ENCODE data around the gene PPP1R27. TPM values are rescaled to one million over a fixed set of nuclear protein-coding genes. Genes with fewer than 3 reads are reported as not detected.

PPP1R27 gene
- total and polyA plus RNA-seq, 7 experiments from 2014 or later: 0.13 TPM; not detected in 6

GRCh38 chr17:81811705-81812570 lies 22.9 kb downstream of the PPP1R27 start:
- H3K36me3 Mint-ChIP-seq: no peaks in the 10 kb centered on the region
- no peak for DNase-seq
- no peak for ATAC-seq
- Histone ChIP-seq H3K9me3 (ENCODE audit: control insufficient read depth in 2 of 3, low read length in 3 of 3) (no peaks in the 10 kb centered on the region), H3K36me3 (ENCODE audit: control insufficient read depth in 2 of 3, insufficient read depth in 3 of 3, low read length in 3 of 3) (no peaks in the 10 kb centered on the region), H3K4me1 (ENCODE audit: control insufficient read depth in 2 of 2, insufficient read depth in 2 of 2, low read length in 2 of 2) (no peaks in the 10 kb centered on the region), H3K4me3 (ENCODE audit: low read length) (no peak overlapping the region), H3K27me3 (ENCODE audit: control insufficient read depth in 2 of 2, insufficient read depth in 2 of 2, low read length in 2 of 2) (no peaks in the 10 kb centered on the region), H3K27ac (ENCODE audit: low read depth, low read length) (no peak overlapping the region)
- CTCF ChIA-PET: no interaction called here
- H3K4me3 Mint-ChIP-seq: no peak overlapping the region
- H3K9me3 Mint-ChIP-seq: no peaks in the 10 kb centered on the region
- POLR2A ChIA-PET: no interaction called here
- H3K4me1 Mint-ChIP-seq: peaks cover 0 to 4% (median 0%) of the 10 kb centered on the region in 7 donors
- peaks cover 7 to 26% (median 12%) of the 10 kb centered on the region in 5 donors for H3K27me3 Mint-ChIP-seq
- H3K27ac Mint-ChIP-seq: no peak overlapping the region
- intact Hi-C loops (cut with micrococcal nuclease): no loop called here

GRCh38 chr17:81810892-81811704 lies 23.8 kb downstream of the PPP1R27 start:
- Histone ChIP-seq H3K9me3 (ENCODE audit: control insufficient read depth in 2 of 3, low read length in 3 of 3) (no peaks in the 10 kb centered on the region), H3K4me1 (ENCODE audit: control insufficient read depth in 2 of 2, insufficient read depth in 2 of 2, low read length in 2 of 2) (no peaks in the 10 kb centered on the region), H3K27ac (ENCODE audit: low read depth, low read length) (no peak overlapping the region), H3K27me3 (ENCODE audit: control insufficient read depth in 2 of 2, insufficient read depth in 2 of 2, low read length in 2 of 2) (no peaks in the 10 kb centered on the region), H3K4me3 (ENCODE audit: low read length) (no peak overlapping the region), H3K36me3 (ENCODE audit: control insufficient read depth in 2 of 3, insufficient read depth in 3 of 3, low read length in 3 of 3) (no peaks in the 10 kb centered on the region)
- Mint-ChIP-seq H3K27me3 (peaks cover 7 to 29% (median 11%) of the 10 kb centered on the region in 5 donors), H3K27ac (no peak overlapping the region), H3K36me3 (no peaks in the 10 kb centered on the region), H3K4me3 (no peak overlapping the region), H3K4me1 (peaks cover 0 to 4% (median 0%) of the 10 kb centered on the region in 7 donors), H3K9me3 (no peaks in the 10 kb centered on the region)
- ATAC-seq (no peak), DNase-seq (no peak)
- POLR2A ChIA-PET: no interaction called here
- intact Hi-C loops (cut with micrococcal nuclease): no loop called here
- CTCF ChIA-PET: no interaction called here

GRCh38 chr17:81810476-81810875 lies 24.4 kb downstream of the PPP1R27 start:
- ChIA-PET CTCF (no interaction called here), POLR2A (interaction anchor here (0.5 kb wide), 1 partner anchor 592 kb away, joined by 3 read pairs; no protein-coding TSS in a partner anchor)
- Histone ChIP-seq H3K4me1 (ENCODE audit: control insufficient read depth in 2 of 2, insufficient read depth in 2 of 2, low read length in 2 of 2) (no peaks in the 10 kb centered on the region), H3K36me3 (ENCODE audit: control insufficient read depth in 2 of 3, insufficient read depth in 3 of 3, low read length in 3 of 3) (no peaks in the 10 kb centered on the region), H3K4me3 (ENCODE audit: low read length) (no peak overlapping the region), H3K9me3 (ENCODE audit: control insufficient read depth in 2 of 3, low read length in 3 of 3) (no peaks in the 10 kb centered on the region), H3K27me3 (ENCODE audit: control insufficient read depth in 2 of 2, insufficient read depth in 2 of 2, low read length in 2 of 2) (no peaks in the 10 kb centered on the region), H3K27ac (ENCODE audit: low read depth, low read length) (no peak overlapping the region)
- no peak overlapping the region for H3K4me3 Mint-ChIP-seq
- intact Hi-C loops (cut with micrococcal nuclease): no loop called here
- no peaks in the 10 kb centered on the region for H3K9me3 Mint-ChIP-seq
- H3K27me3 Mint-ChIP-seq: peaks cover 7 to 33% (median 11%) of the 10 kb centered on the region in 5 donors
- no peaks in the 10 kb centered on the region for H3K36me3 Mint-ChIP-seq
- ATAC-seq: no peak
- no peak for DNase-seq
- H3K27ac Mint-ChIP-seq: no peak overlapping the region
- H3K4me1 Mint-ChIP-seq: peaks cover 0 to 4% (median 0%) of the 10 kb centered on the region in 7 donors

- Histone ChIP-seq H3K4me1 (ENCODE audit: control insufficient read depth in 2 of 2, insufficient read depth in 2 of 2, low read length in 2 of 2) (no peaks in the 10 kb centered on the region), H3K36me3 (ENCODE audit: control insufficient read depth in 2 of 3, insufficient read depth in 3 of 3, low read length in 3 of 3) (no peaks in the 10 kb centered on the region), H3K4me3 (ENCODE audit: low read length) (no peak overlapping the region), H3K27ac (ENCODE audit: low read depth, low read length) (no peak overlapping the region), H3K9me3 (ENCODE audit: control insufficient read depth in 2 of 3, low read length in 3 of 3) (no peaks in the 10 kb centered on the region), H3K27me3 (ENCODE audit: control insufficient read depth in 2 of 2, insufficient read depth in 2 of 2, low read length in 2 of 2) (no peaks in the 10 kb centered on the region)
- POLR2A ChIA-PET: no interaction called here
- peak overlapping the region in 1 of 10 donors; percentile 37 for H3K4me3 Mint-ChIP-seq
- peak overlapping the region in 1 of 9 donors; percentile 17 for H3K27ac Mint-ChIP-seq
- no peaks in the 10 kb centered on the region for H3K36me3 Mint-ChIP-seq
- H3K27me3 Mint-ChIP-seq: peaks cover 7 to 33% (median 17%) of the 10 kb centered on the region in 5 donors
- DNase-seq: no peak
- peaks cover 0 to 4% (median 0%) of the 10 kb centered on the region in 7 donors for H3K4me1 Mint-ChIP-seq
- intact Hi-C loops (cut with micrococcal nuclease): no loop called here
- no peak for ATAC-seq
- H3K9me3 Mint-ChIP-seq: no peaks in the 10 kb centered on the region
- CTCF ChIA-PET: no interaction called here
Measured at GRCh38 chr17:81809556-81809998, 25.3 kb downstream of the PPP1R27 start.

GRCh38 chr17:81808778-81809555 lies 25.9 kb downstream of the PPP1R27 start:
- intact Hi-C loops (cut with micrococcal nuclease): no loop called here
- H3K27me3 Mint-ChIP-seq: peaks cover 7 to 33% (median 17%) of the 10 kb centered on the region in 5 donors
- Histone ChIP-seq H3K27me3 (ENCODE audit: control insufficient read depth in 2 of 2, insufficient read depth in 2 of 2, low read length in 2 of 2) (no peaks in the 10 kb centered on the region), H3K27ac (ENCODE audit: low read depth, low read length) (no peak overlapping the region), H3K9me3 (ENCODE audit: control insufficient read depth in 2 of 3, low read length in 3 of 3) (no peaks in the 10 kb centered on the region), H3K4me1 (ENCODE audit: control insufficient read depth in 2 of 2, insufficient read depth in 2 of 2, low read length in 2 of 2) (no peaks in the 10 kb centered on the region), H3K4me3 (ENCODE audit: low read length) (no peak overlapping the region), H3K36me3 (ENCODE audit: control insufficient read depth in 2 of 3, insufficient read depth in 3 of 3, low read length in 3 of 3) (no peaks in the 10 kb centered on the region)
- H3K27ac Mint-ChIP-seq: no peak overlapping the region
- ChIA-PET POLR2A (interaction anchor here (0.5 kb wide), 1 partner anchor 79 kb away, joined by 4 read pairs; no protein-coding TSS in a partner anchor), CTCF (interaction anchor here (0.9 kb wide), 1 partner anchor 74 kb away, joined by 3 read pairs; no protein-coding TSS in a partner anchor)
- DNase-seq: no peak
- H3K9me3 Mint-ChIP-seq: no peaks in the 10 kb centered on the region
- H3K4me3 Mint-ChIP-seq: peak overlapping the region in 1 of 10 donors; percentile 37
- no peak for ATAC-seq
- H3K4me1 Mint-ChIP-seq: peaks cover 0 to 4% (median 0%) of the 10 kb centered on the region in 7 donors
- H3K36me3 Mint-ChIP-seq: no peaks in the 10 kb centered on the region

- no peak overlapping the region for H3K4me3 Mint-ChIP-seq
- no peak overlapping the region for H3K27ac ChIP-seq (ENCODE audit: low read depth, low read length)
- no peaks in the 10 kb centered on the region for H3K36me3 Mint-ChIP-seq
- ATAC-seq: no peak
- H3K9me3 ChIP-seq (ENCODE audit: control insufficient read depth in 2 of 3, low read length in 3 of 3): no peaks in the 10 kb centered on the region
- DNase-seq: no peak
- no peaks in the 10 kb centered on the region for H3K36me3 ChIP-seq (ENCODE audit: control insufficient read depth in 2 of 3, insufficient read depth in 3 of 3, low read length in 3 of 3)
- intact Hi-C loops (cut with micrococcal nuclease): no loop called here
- CTCF ChIA-PET: no interaction called here
- peaks cover 10 to 39% (median 24%) of the 10 kb centered on the region in 5 donors for H3K27me3 Mint-ChIP-seq
- H3K27me3 ChIP-seq (ENCODE audit: control insufficient read depth in 2 of 2, insufficient read depth in 2 of 2, low read length in 2 of 2): no peaks in the 10 kb centered on the region
- H3K27ac Mint-ChIP-seq: no peak overlapping the region
- no peaks in the 10 kb centered on the region for H3K4me1 ChIP-seq (ENCODE audit: control insufficient read depth in 2 of 2, insufficient read depth in 2 of 2, low read length in 2 of 2)
- POLR2A ChIA-PET: no interaction called here
- H3K9me3 Mint-ChIP-seq: no peaks in the 10 kb centered on the region
- H3K4me3 ChIP-seq (ENCODE audit: low read length): no peak overlapping the region
- H3K4me1 Mint-ChIP-seq: peaks cover 0 to 9% (median 0%) of the 10 kb centered on the region in 7 donors
Measured at GRCh38 chr17:81807839-81808238, 27.0 kb downstream of the PPP1R27 start.

Measured in naive thymus-derived CD4-positive, alpha-beta T cell (primary cell).